ENCODE results near the gene CAPRIN1. TPM values are rescaled to one million over a fixed set of nuclear protein-coding genes. Genes with fewer than 3 reads are reported as not detected.
"Not testable (repeated sequence)": the region's sequence is repeated elsewhere in the genome, so short reads cannot be mapped to it uniquely, and the experiment has no call there.

Gene CAPRIN1
- total RNA-seq, 3 donors from 2014 or later (not counting 1 experiment from before 2014, with no cell fraction given), result 118 to 158 (median 137) TPM

DNA sequence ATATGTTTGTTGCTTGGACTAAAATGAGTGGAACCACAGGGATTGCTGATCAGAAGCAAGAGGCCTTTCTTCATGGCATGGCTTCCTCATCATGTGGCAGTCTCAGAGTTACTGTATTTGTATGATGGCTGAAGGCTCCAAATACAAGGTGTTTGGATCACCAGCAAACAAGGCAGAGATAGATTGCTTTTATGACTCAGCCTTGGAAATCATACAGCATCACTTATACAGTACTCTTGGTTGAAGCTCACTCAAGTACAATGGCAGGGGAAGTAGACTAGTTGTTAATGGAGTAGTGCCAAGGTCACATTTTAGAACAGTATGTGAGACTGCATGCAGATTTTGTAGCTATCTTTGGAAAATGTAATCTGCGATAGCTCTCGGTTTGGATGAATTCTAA, 16.6 kb downstream of the CAPRIN1 start:
- Mint-ChIP-seq H3K4me3 (no peak overlapping the region), H3K27ac (peak overlapping the region; percentile 58 to 71), H3K4me1 (peaks cover 54 to 64% of the 10 kb centered on the region in 2 donors), H3K9me3 (no peaks in the 10 kb centered on the region), H3K36me3 (no peaks in the 10 kb centered on the region), H3K27me3 (ENCODE audit: low read depth in 2 of 2) (no peaks in the 10 kb centered on the region)
- intact Hi-C loops (cut with micrococcal nuclease), result no loop called here
- no peaks in the 10 kb centered on the region for H3K27me3 ChIP-seq (ENCODE audit: control insufficient read depth, insufficient read depth, low read length)
- TF ChIP-seq, protein P1, sequence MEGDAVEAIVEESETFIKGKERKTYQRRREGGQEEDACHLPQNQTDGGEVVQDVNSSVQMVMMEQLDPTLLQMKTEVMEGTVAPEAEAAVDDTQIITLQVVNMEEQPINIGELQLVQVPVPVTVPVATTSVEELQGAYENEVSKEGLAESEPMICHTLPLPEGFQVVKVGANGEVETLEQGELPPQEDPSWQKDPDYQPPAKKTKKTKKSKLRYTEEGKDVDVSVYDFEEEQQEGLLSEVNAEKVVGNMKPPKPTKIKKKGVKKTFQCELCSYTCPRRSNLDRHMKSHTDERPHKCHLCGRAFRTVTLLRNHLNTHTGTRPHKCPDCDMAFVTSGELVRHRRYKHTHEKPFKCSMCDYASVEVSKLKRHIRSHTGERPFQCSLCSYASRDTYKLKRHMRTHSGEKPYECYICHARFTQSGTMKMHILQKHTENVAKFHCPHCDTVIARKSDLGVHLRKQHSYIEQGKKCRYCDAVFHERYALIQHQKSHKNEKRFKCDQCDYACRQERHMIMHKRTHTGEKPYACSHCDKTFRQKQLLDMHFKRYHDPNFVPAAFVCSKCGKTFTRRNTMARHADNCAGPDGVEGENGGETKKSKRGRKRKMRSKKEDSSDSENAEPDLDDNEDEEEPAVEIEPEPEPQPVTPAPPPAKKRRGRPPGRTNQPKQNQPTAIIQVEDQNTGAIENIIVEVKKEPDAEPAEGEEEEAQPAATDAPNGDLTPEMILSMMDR (IDR thresholded peaks at IDR 0.05), result no peak
- H3K4me3 ChIP-seq (ENCODE audit: low read length), result no peak overlapping the region
- H3K27ac ChIP-seq (ENCODE audit: low read length), result no peak overlapping the region
- no peak for ATAC-seq
- peaks cover 26% of the 10 kb centered on the region for H3K4me1 ChIP-seq (ENCODE audit: control insufficient read depth, insufficient read depth, low read length)
- H3K36me3 ChIP-seq (ENCODE audit: control insufficient read depth, insufficient read depth, low read length), result peaks cover 22% of the 10 kb centered on the region
- DNase-seq, result no peak
- 91% methylated on average over 2 of the region's 2 CpGs for WGBS (ENCODE audit: insufficient coverage)
- no peaks in the 10 kb centered on the region for H3K9me3 ChIP-seq (ENCODE audit: control insufficient read depth, insufficient read depth, low read length)

DNA sequence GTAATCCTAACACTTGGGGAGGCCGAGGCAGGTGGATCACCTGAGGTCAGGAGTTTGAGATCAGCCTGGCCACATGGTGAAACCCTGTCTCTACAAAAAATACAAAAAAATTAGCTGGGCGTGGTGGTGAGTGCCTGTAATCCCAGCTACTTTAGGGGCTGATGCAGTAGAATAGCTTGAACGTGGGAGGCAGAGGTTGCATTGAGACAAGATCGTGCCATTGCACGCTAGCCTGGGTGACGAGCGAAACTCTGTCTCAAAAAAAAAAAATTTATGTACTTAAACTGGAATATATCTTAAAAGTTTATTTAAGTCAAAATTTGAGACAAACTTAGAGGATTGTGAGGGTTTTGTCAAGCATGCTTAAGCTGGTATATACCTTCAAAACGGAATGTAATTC, 19.8 kb downstream of the CAPRIN1 start:
- not testable (repeated sequence) for H3K9me3 ChIP-seq (ENCODE audit: control insufficient read depth, insufficient read depth, low read length); H3K27ac ChIP-seq (ENCODE audit: low read length); H3K4me3 ChIP-seq (ENCODE audit: low read length); H3K27me3 Mint-ChIP-seq (ENCODE audit: low read depth in 2 of 2); H3K27me3 ChIP-seq (ENCODE audit: control insufficient read depth, insufficient read depth, low read length); H3K4me3 Mint-ChIP-seq; ATAC-seq; H3K36me3 Mint-ChIP-seq; DNase-seq; H3K9me3 Mint-ChIP-seq
- intact Hi-C loops (cut with micrococcal nuclease), result loop anchor here (5.0 kb wide), 1 partner anchor 74 kb away; no protein-coding TSS in a partner anchor
- Histone ChIP-seq H3K36me3 (ENCODE audit: control insufficient read depth, insufficient read depth, low read length) (peaks cover 39% of the 10 kb centered on the region), H3K4me1 (ENCODE audit: control insufficient read depth, insufficient read depth, low read length) (peaks cover 23% of the 10 kb centered on the region)
- WGBS (ENCODE audit: insufficient coverage), result 96% methylated on average over 8 of the region's 8 CpGs
- Mint-ChIP-seq H3K4me1 (peaks cover 40 to 51% of the 10 kb centered on the region in 2 donors), H3K27ac (peak overlapping the region; percentile 31 to 54)

DNA sequence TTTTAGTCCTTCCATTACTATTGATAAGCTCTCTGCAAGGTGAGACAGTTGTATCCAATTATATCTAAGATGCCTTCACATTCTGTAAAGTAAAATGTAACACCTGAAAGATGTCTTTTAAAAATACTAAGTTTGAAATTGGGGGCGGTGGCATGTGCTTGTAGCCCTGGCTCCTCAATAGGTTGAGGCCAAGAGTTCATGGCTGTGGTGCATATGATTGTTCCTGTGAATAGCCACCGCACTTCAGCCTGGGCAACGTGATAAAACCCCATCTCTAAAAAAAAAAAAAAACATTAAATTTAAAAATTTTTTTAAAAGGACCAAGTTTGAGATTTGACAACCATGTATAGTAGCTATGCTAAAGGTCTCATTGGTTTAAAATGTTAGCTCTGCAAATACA, 20.5 kb downstream of the CAPRIN1 start:
- peaks cover 46% of the 10 kb centered on the region for H3K36me3 ChIP-seq (ENCODE audit: control insufficient read depth, insufficient read depth, low read length)
- no peak overlapping the region for H3K4me3 ChIP-seq (ENCODE audit: low read length)
- peak overlapping the region; percentile 50 for H3K4me3 Mint-ChIP-seq
- 70% methylated on average over 1 of the region's 3 CpGs for WGBS (ENCODE audit: insufficient coverage)
- peaks cover 8% of the 10 kb centered on the region for H3K36me3 Mint-ChIP-seq
- intact Hi-C loops (cut with micrococcal nuclease), result loop anchor here (5.0 kb wide), 1 partner anchor 75 kb away; no protein-coding TSS in a partner anchor
- no peak for DNase-seq
- no peak overlapping the region for H3K27ac ChIP-seq (ENCODE audit: low read length)
- ATAC-seq, result peak in 2 of 3 donors; percentile 54 to 70
- no peaks in the 10 kb centered on the region for H3K27me3 Mint-ChIP-seq (ENCODE audit: low read depth in 2 of 2)
- peak overlapping the region; percentile 31 to 54 for H3K27ac Mint-ChIP-seq
- peaks cover 18% of the 10 kb centered on the region for H3K4me1 ChIP-seq (ENCODE audit: control insufficient read depth, insufficient read depth, low read length)
- H3K9me3 Mint-ChIP-seq, result no peaks in the 10 kb centered on the region
- H3K4me1 Mint-ChIP-seq, result peaks cover 37 to 47% of the 10 kb centered on the region in 2 donors
- TF ChIP-seq, protein P1 (IDR thresholded peaks at IDR 0.05), result no peak
- H3K9me3 ChIP-seq (ENCODE audit: control insufficient read depth, insufficient read depth, low read length), result no peaks in the 10 kb centered on the region
- H3K27me3 ChIP-seq (ENCODE audit: control insufficient read depth, insufficient read depth, low read length), result no peaks in the 10 kb centered on the region

DNA sequence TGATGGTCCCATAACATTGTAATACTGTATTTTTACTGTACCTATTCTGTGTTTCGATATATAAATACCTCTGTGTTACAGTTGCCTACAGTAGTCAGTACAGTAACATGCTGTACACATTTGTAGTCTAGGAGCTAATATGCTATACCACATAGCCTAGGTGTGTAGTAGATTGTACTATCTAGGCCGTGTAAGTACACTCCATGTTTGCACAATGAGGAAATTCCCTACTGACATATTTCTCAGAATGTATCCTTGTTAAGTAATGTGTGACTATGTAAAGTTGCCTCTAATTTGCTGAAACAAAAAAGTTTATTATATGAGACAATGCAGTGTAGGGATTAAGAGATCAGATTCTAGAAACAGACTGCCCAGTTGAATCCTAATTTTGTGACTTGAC, 21.3 kb downstream of the CAPRIN1 start:
- peaks cover 16% of the 10 kb centered on the region for H3K36me3 Mint-ChIP-seq

More for the DNA sequence above, 21.3 kb downstream of the CAPRIN1 start:
- Histone ChIP-seq H3K4me1 (ENCODE audit: control insufficient read depth, insufficient read depth, low read length) (peaks cover 14% of the 10 kb centered on the region), H3K27ac (ENCODE audit: low read length) (no peak overlapping the region), H3K36me3 (ENCODE audit: control insufficient read depth, insufficient read depth, low read length) (peaks cover 54% of the 10 kb centered on the region), H3K27me3 (ENCODE audit: control insufficient read depth, insufficient read depth, low read length) (no peaks in the 10 kb centered on the region), H3K9me3 (ENCODE audit: control insufficient read depth, insufficient read depth, low read length) (no peaks in the 10 kb centered on the region), H3K4me3 (ENCODE audit: low read length) (no peak overlapping the region)
- no CpG with 5 or more reads among the region's 2 CpGs for WGBS (ENCODE audit: insufficient coverage)
- no peaks in the 10 kb centered on the region for H3K9me3 Mint-ChIP-seq
- DNase-seq, result no peak
- H3K4me3 Mint-ChIP-seq, result no peak overlapping the region
- peaks cover 37 to 44% of the 10 kb centered on the region in 2 donors for H3K4me1 Mint-ChIP-seq
- no peaks in the 10 kb centered on the region for H3K27me3 Mint-ChIP-seq (ENCODE audit: low read depth in 2 of 2)
- intact Hi-C loops (cut with micrococcal nuclease), result loop anchor here (5.0 kb wide), 1 partner anchor 76 kb away; no protein-coding TSS in a partner anchor
- TF ChIP-seq, protein P1 (IDR thresholded peaks at IDR 0.05), result no peak
- no peak for ATAC-seq
- H3K27ac Mint-ChIP-seq, result peak overlapping the region in 1 of 2 donors; percentile 20
